Testis (tissue), 3 donors: Measurements from ENCODE around the gene RIPOR2. TPM values are rescaled to one million over a fixed set of nuclear protein-coding genes. Genes with fewer than 3 reads are reported as not detected.

Source experiments
- DNase-seq: peaks from one replicate; pipeline ENCODE4 v3.0.0-alpha.2; 2019
- H3K27ac ChIP-seq, 2 donors: fragments of 200-600 bp; sonication (generic); one replicate each; pipeline ENCODE4 v1.5.1; 2019
- H3K27me3 ChIP-seq: fragments of 200-600 bp; sonication (generic); one replicate; pipeline ENCODE4 v1.5.1; 2019
- H3K36me3 ChIP-seq: fragments of 200-600 bp; sonication (generic); one replicate; pipeline ENCODE4 v1.5.1; 2017; ENCODE audit warnings: low read depth; ENCODE audit errors: missing control alignments
- H3K4me1 ChIP-seq: fragments of 200-600 bp; sonication (generic); one replicate; pipeline ENCODE4 v1.5.1; 2019
- H3K4me3 ChIP-seq, 2 donors: fragments of 200-600 bp; sonication (generic); one replicate each; pipeline ENCODE4 v1.5.1; 2017 to 2019
- H3K9me3 ChIP-seq: fragments of 200-600 bp; sonication (generic); one replicate; pipeline ENCODE4 v1.5.1; 2017
- POLR2A ChIP-seq: fragments of 450-650 bp; IDR thresholded peaks from one replicate; pipeline ENCODE4 v1.6.1; 2017; ENCODE audit warnings: antibody characterized with exemption, mild to moderate bottlenecking, moderate library complexity
- WGBS, 2 donors: methylation state at CpG; one replicate each; pipeline ENCODE4 v1.1.5; 2018; 5-methylcytosine and 5-hydroxymethylcytosine counted together
- intact Hi-C: fragments of 100-400 bp; cut with DNase I; formaldehyde crosslinking; loops from one replicate; pipeline ENCODE4 v1.15.1; 2023; ENCODE audit warnings: low total_unique reads
- polyA plus RNA-seq: library from polyadenylated mRNA; stranded (reverse); fragments of 350-450 nt; fragmentation: Illumina TruSeq; extraction: RNeasy Lipid Tissue Mini Kit (QIAGEN cat#74804); gene quantifications from one replicate; pipeline ENCODE4 v1.2.3, GENCODE V29; 2014; ENCODE audit warnings: low read depth, low replicate concordance; ENCODE audit not compliant: insufficient read depth
- total RNA-seq, 2 donors: library from RNA; depleted of rRNA; stranded (reverse); fragments of >200 nt; gene quantifications; one replicate each; pipeline ENCODE4 v1.2.3, GENCODE V29; 2016
- TF ChIP-seq, protein P1 (sequence below), 3 experiments: fragments of 450-650 bp in 2 of 3; fragments of 200-600 bp in 1 of 3; sonication (generic) in 1 of 3; IDR thresholded peaks; one replicate each; pipeline ENCODE4 v1.5.1; 2016 to 2019; ENCODE audit warnings: antibody characterized with exemption in 3 of 3, mild to moderate bottlenecking in 2 of 3, moderate library complexity in 1 of 3

Gene RIPOR2
- total and polyA plus RNA-seq, 3 donors from 2014 or later, result 3.7 to 15.1 (median 10.0) TPM

DNA sequence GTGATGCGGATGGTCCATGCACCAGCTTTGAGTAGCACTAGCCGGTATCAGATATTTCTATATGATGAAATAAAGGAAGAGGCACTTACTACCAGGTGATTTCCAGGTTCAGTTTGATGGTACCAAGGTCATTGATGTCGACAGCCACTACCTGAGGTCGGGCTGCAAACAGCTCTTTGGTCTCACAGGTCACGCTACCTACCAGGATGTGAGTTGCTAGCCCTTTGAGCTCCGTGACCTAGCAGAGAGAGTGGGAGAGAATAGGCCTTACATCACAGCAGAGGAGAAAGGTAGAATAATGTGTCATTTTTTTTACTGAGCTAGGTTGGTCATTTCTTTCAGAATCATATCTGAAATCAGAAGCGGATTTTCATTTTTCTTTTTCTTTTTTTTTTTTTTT, 86.0 kb downstream of the RIPOR2 start:
- WGBS, 2 donors, result 97% methylated on average over 7 of the region's 7 CpGs
- intact Hi-C loops, result loop anchor here (10.0 kb wide), 1 partner anchor 165 kb away; no protein-coding TSS in a partner anchor
- no peak for DNase-seq
- Histone ChIP-seq H3K4me1 (no peaks in the 10 kb centered on the region), H3K36me3 (no peaks in the 10 kb centered on the region), H3K4me3 (no peak overlapping the region), H3K27ac (no peak overlapping the region), H3K9me3 (no peaks in the 10 kb centered on the region), H3K27me3 (no peaks in the 10 kb centered on the region)
- no peak for TF ChIP-seq POLR2A
- TF ChIP-seq, protein P1, sequence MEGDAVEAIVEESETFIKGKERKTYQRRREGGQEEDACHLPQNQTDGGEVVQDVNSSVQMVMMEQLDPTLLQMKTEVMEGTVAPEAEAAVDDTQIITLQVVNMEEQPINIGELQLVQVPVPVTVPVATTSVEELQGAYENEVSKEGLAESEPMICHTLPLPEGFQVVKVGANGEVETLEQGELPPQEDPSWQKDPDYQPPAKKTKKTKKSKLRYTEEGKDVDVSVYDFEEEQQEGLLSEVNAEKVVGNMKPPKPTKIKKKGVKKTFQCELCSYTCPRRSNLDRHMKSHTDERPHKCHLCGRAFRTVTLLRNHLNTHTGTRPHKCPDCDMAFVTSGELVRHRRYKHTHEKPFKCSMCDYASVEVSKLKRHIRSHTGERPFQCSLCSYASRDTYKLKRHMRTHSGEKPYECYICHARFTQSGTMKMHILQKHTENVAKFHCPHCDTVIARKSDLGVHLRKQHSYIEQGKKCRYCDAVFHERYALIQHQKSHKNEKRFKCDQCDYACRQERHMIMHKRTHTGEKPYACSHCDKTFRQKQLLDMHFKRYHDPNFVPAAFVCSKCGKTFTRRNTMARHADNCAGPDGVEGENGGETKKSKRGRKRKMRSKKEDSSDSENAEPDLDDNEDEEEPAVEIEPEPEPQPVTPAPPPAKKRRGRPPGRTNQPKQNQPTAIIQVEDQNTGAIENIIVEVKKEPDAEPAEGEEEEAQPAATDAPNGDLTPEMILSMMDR (IDR thresholded peaks at IDR 0.05), result no peak

- intact Hi-C loops, result no loop called here
- no peak for DNase-seq
- WGBS, 2 donors, result 91 to 98% methylated on average over 4 of the region's 4 CpGs
- Histone ChIP-seq H3K9me3 (no peaks in the 10 kb centered on the region), H3K4me3 (no peak overlapping the region), H3K27me3 (no peaks in the 10 kb centered on the region), H3K36me3 (no peaks in the 10 kb centered on the region), H3K4me1 (no peaks in the 10 kb centered on the region), H3K27ac (no peak overlapping the region)
- TF ChIP-seq POLR2A, result no peak
- TF ChIP-seq, protein P1 (IDR thresholded peaks at IDR 0.05), result no peak
Observed at GRCh38 chr6:24848461-24848860, 87.3 kb downstream of the RIPOR2 start.

GRCh38 chr6:24847402-24847801, 88.4 kb downstream of the RIPOR2 start:
- intact Hi-C loops, result no loop called here
- WGBS, 2 donors, result 61 to 68% methylated on average over 7 of the region's 7 CpGs
- Histone ChIP-seq H3K4me1 (no peaks in the 10 kb centered on the region), H3K36me3 (no peaks in the 10 kb centered on the region), H3K9me3 (no peaks in the 10 kb centered on the region), H3K27ac (no peak overlapping the region), H3K27me3 (no peaks in the 10 kb centered on the region), H3K4me3 (no peak overlapping the region)
- no peak for TF ChIP-seq POLR2A
- TF ChIP-seq, protein P1 (IDR thresholded peaks at IDR 0.05), result no peak
- DNase-seq, result peak; percentile 64

DNA sequence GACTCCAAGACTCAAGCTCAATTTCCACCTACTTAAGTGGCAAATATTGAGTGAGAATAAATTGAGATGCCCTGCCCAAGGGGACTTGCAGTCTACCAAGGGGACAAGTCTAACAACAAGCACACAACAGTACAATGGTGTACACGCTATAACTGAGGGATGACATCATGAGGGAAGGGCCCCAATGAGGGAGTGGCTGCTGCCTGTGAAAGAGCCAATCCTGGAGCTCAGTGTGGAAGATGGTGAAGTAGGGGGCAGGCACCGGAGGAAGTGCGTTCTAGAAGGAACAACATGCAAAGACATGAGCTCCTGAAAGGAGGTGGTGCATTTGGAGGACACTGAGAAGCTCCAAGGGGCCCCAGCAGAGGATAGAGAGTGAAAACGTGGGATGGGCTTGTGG, 90.2 kb downstream of the RIPOR2 start:
- Histone ChIP-seq H3K27ac (no peak overlapping the region), H3K9me3 (no peaks in the 10 kb centered on the region), H3K4me3 (no peak overlapping the region), H3K4me1 (no peaks in the 10 kb centered on the region), H3K36me3 (no peaks in the 10 kb centered on the region), H3K27me3 (no peaks in the 10 kb centered on the region)
- intact Hi-C loops, result no loop called here
- 98% methylated on average over 4 of the region's 4 CpGs for WGBS, 2 donors
- TF ChIP-seq POLR2A, result no peak
- TF ChIP-seq, protein P1 (IDR thresholded peaks at IDR 0.05), result no peak
- no peak for DNase-seq

DNA sequence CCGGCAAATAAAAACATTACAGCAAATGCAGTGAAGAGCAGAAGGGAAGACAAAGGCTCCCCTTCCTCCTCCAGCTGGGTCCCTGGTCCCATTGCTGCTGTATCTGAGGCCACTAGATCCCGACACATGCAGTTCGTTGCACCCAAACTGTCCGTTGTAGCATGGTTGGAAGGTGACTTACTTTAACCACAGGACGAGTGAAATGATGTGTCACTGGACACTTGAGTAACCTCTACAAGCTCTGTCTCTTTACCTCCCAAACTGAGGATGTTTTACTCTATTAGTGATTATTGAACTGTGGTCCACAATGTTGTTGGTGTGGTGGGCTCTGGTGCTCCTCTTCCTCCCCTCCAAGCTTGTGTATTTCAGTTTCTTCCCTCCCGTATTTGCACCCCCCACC, 90.9 kb downstream of the RIPOR2 start:
- Histone ChIP-seq H3K36me3 (no peaks in the 10 kb centered on the region), H3K27ac (no peak overlapping the region), H3K4me1 (no peaks in the 10 kb centered on the region), H3K9me3 (no peaks in the 10 kb centered on the region), H3K27me3 (no peaks in the 10 kb centered on the region), H3K4me3 (no peak overlapping the region)
- DNase-seq, result no peak
- intact Hi-C loops, result no loop called here
- 93 to 94% methylated on average over 6 of the region's 6 CpGs for WGBS, 2 donors
- TF ChIP-seq POLR2A, result no peak
- TF ChIP-seq, protein P1 (IDR thresholded peaks at IDR 0.05), result no peak
